Erythroblast (primary cell): ENCODE measurements around the gene FAM200A.

Source experiments
- GATA1 ChIP-seq: IDR thresholded peaks from 2 replicates; pipeline ENCODE4 v1.6.1; 2011; ENCODE audit warnings: low read depth, mild to moderate bottlenecking, control low read depth, low read length, moderate library complexity
- POLR2A ChIP-seq: IDR thresholded peaks from 2 replicates; pipeline ENCODE4 v1.6.1; 2011; ENCODE audit warnings: mild to moderate bottlenecking, low read length

DNA sequence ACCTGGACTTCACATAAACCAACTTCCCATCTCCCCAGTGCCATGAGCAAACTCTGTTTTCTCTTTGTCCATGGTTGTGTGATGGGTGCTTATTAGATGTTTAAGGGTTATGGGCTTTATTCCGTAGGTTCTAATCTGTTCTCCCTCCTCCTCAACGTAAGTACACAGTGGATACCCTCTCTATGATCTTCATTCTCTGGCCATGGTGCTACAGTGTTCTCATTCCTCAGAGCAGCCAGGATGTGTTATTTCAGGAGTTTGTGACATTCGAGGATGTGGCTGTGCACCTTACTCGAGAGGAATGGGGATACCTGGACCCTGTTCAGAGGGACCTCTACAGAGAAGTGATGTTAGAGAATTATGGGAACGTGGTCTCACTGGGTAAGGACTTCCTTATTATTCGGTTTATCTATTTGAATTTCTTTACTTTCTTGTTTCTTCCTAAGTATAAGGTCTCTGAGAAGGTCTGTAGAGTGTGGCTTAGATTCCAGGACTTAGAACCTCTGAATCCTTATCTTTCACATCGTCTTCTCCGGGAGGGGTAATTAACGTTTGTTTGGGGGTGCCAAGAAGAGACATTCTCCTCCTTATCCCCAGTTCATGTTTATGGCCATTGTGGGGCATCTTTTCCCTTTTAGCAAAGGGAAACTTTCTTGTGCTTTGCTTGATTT, 10.3 kb upstream of the FAM200A start:
- TF ChIP-seq POLR2A = no peak
- TF ChIP-seq GATA1 = no peak
